ENCODE results near the gene ATG4C.

The ATG4C gene

DNA sequence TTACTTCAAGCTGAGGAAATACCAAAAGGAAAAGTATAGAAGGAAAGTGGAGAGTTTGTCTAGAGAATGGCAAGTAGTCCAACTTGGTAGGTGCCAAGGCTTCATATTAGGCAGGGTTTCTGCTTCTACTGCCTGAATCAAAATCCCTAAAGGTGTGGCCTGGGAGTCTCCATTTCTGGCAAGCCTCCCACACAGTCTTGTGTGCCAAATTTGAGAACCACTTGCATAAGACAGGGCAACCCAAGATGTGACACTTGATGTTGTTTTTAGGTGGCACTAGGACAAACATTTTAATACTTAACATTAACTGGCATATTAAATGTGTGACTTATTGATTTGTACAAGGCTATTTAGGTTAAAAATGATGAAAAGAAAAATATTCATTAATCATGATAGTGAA, 60.1 kb downstream of the ATG4C start:
- no peak for DNase-seq

GRCh38 chr1:62849031-62849430, 65.1 kb downstream of the ATG4C start:
- DNase-seq: no peak

GRCh38 chr1:62852253-62852652, 68.3 kb downstream of the ATG4C start:
- DNase-seq: no peak

GRCh38 chr1:62856960-62857359, 73.0 kb downstream of the ATG4C start:
- DNase-seq: no peak

- no peak for DNase-seq
Observed at GRCh38 chr1:62869217-62869754, 85.4 kb downstream of the ATG4C start.

DNA sequence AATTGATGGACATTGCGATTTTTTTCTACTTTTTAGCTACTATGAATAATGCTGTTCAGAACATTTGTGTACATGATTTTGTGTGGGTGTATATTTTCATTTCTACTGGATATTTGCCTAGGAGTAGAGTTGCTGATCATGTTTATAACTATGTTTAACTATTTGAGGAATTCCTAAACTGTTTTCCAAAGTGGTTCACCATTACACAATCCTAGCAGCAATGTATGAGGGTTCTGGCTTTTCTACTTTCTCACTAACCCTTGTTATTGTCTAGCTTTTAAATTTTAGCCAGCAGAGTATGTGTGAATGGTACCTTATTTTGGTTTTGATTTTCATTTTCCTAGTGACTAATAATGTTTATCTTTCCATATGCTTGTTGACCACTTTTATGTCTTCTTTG, 86.2 kb downstream of the ATG4C start:
- DNase-seq: no peak

DNA sequence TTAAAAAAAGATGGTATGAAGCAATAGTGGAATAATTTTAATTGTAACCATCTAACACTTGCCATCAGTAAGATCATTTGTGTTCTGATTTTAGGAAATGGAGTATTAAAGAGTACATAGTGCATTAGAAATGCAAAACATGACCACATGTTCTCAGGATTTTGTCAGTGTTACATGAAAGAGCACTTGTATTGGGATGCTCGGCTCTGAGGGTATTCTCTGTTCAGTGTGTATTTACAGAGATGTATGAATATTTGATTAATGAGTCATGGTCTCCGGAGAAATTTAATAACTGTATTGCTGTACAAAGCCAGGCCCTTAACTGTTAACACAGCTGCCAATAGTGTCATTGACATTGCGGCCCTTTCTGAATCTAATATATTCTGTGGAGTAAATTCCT, 91.7 kb downstream of the ATG4C start:
- DNase-seq: no peak

DNA sequence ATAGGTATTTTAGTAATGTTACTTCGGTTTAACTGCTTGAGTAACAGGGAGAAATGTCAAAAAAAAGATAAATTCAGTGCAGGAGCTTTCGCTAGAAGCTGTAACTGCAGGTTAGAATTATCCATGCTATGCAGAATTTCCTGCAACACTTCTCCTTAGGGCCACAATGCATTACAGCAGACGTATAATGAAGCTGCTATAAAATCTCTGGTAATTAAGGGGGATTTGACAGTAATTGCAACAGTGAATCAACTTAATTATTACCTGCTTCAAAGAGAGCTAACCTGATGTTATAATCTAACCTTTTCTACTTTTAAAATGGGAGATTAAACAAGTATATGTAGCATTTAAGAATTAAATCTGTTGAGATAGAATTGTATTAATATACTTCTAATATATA, 92.6 kb downstream of the ATG4C start:
- no peak for DNase-seq

- DNase-seq: no peak
Observed at GRCh38 chr1:62877579-62877978, 93.6 kb downstream of the ATG4C start.

- DNase-seq: no peak
Observed at GRCh38 chr1:62879962-62880361, 96.0 kb downstream of the ATG4C start.

- no peak for DNase-seq
Observed at GRCh38 chr1:62882201-62883104, 98.5 kb downstream of the ATG4C start.

DNA sequence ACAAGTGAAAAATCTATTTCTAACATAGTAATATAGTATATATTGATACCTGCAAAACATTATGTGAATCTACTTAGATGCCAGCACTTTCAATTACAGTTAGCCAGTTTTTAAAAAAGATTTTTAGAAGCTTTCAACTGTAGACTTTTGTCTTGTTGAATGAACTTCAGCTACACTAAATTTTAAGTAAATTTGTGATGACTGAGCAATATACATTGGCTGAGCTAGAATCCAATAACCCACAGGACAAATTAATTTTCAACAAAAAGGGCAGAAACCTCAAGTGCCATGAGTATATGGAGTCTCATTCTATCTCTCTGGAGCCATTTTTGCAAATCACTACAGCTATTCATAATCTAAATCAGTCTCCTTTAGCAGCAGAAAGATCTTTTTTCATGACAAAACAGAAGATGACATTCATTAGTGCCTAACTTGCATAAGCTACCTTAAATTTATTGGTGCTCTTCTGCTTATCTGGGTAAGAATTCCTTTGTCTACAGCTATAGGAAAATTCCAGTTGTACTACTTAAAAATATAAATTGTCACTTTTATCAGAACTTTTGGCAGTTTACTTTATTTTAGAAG, 100.3 kb downstream of the ATG4C start:
- DNase-seq: no peak

GRCh38 chr1:62887799-62888507, 104.0 kb downstream of the ATG4C start:
- no peak for DNase-seq

DNA sequence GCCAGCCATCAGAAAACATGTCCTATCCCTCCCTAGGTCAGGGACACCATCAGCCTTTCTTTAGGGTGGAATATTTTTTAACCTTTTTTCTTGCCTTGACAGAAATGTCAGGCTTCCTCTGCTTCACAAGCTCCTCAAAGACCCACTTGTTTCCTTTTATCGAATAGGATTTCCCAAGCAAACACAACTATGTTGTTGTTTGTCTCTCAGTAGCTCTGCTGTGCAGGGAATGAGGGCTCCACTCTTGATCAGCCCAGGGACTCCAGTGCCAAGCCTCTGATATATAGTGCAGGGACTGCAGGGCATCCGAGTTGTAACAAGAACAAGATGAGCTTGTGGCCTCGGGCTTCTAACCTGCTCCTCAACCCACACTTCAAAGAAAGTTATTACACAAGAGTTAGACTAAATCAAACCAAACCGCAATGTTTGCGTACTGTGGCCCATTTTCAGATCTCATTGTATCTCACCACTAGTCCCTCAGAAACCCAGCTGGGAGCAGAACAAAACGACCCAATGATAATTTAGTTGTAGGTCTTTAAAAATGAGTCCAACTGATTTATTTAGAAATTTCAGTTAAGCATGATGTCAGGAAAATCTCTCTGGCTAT, 108.1 kb downstream of the ATG4C start:
- DNase-seq: no peak

- DNase-seq: no peak
Observed at GRCh38 chr1:62897788-62898187, 113.9 kb downstream of the ATG4C start.

DNA sequence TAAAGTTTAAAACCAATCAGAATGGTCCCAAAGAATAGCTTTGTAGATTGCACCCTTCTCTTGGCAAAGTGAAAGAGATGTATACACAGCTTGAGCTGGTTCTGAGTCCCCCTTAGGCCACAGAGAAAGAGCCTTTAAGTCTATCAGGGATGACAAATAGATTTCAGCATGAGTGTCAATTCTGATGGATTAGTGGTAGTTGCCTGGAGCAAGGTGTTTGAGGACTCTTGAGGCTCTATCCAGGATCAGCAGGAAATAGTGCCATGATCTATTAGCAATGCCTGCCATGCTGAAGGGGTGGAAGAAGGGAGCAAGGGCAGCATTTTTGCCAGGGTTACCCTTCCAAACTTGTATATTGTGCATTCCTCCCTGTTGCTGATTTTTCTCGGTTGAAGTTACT, 116.6 kb downstream of the ATG4C start:
- no peak for DNase-seq

GRCh38 chr1:62901650-62902049, 117.7 kb downstream of the ATG4C start:
- DNase-seq: no peak

GRCh38 chr1:62903522-62903921, 119.6 kb downstream of the ATG4C start:
- no peak for DNase-seq

GRCh38 chr1:62903982-62904855, 120.3 kb downstream of the ATG4C start:
- DNase-seq: no peak

DNA sequence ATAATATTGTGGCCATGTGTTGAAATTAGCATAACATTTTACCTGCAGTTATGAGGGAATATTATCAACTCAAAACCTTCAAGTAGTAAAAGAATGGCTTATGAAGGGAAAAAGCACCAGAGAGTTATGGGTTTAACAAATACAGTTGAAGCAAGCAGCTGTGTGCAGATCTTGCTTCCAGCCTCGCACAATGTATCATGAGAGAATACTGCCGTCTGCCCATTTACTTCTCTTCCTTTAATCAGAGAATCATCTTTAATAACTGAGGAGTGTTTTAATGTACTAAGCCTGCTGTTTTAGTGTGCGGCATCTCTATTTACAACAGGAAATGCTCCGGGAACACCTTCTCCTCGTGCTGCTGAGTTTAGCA, 120.9 kb downstream of the ATG4C start:
- no peak for DNase-seq

DNA sequence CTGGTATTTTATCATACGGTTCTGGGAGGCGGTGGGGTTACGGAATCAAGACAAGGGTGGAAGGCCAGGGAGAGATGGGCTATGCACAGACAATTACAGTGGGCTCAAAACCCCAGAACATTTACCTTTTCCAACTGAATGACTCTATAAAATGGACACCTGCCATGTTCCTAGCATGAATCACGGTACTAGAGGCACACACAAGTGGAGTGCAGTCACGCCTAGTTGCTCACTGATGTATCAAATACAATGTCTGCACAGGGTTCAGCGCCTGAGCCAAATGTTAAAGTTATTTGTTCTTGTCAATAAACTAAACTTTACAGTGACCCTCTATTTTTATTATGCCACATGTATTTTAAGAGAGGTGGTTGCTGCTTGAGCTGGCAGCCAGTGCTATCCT, 121.4 kb downstream of the ATG4C start:
- peak; percentile 68 for DNase-seq

- DNase-seq: no peak
Observed at GRCh38 chr1:62905872-62906271, 121.9 kb downstream of the ATG4C start.

Data from NCI-H1092 (cell line).